Suppressor macrophage (primary cell): ENCODE results near the gene GATC.

Experiments used
- DNase-seq, 4 experiments: peaks; one replicate each; pipeline ENCODE4 v3.0.0-alpha.2; 2020 to 2022

GATC gene

DNA sequence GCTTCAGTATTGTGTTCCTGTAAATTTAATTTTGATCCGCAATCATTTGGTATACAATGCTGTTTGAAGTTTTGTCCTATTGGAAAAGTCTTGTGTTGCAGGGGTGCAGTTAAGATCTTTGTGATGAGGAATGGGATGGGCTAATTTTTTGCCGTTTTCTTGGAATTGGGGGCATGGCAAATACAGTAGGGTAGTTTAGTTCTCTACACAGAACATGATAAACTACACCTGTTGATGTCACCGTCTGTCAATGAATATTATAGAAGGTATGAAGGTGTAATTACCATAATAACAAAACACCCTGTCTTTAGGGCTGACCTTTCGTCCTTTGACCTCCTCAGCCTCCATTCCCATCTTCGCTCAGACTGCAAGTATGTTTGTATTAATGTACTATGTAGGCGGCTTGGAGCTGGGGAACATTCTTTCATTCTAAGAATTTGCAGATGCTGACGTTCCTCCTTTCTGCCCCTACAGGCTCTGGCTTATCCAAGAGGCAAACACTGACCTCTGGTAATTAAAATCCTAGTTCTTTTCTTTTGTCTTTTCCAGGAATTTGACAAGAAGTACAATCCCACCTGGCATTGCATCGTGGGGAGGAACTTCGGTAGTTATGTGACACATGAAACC, 51.4 kb downstream of the GATC start:
- no peak for DNase-seq

GRCh38 chr12:120498870-120499515, 52.7 kb downstream of the GATC start:
- no peak for DNase-seq

DNA sequence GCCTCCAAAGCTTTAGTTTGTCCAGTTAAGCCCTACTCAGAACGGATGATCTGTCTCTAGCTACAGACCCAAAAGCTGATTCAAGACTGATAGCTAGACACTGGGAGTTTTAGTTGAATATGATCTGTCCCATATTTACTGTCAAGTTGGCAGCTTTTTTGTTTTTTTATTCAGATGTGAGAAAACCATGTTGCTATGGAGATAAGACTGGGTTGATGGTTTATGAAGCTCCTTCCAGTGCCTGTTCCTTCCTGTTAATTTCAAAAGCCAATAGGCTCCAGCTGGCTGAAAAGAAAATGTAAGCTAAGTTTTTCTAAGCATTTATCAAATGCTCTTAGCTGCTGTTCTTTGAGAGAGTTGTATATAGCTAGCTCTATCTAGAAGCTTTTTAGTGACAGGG, 54.3 kb downstream of the GATC start:
- no peak for DNase-seq

GRCh38 chr12:120504587-120504986, 58.3 kb downstream of the GATC start:
- DNase-seq, result no peak

DNA sequence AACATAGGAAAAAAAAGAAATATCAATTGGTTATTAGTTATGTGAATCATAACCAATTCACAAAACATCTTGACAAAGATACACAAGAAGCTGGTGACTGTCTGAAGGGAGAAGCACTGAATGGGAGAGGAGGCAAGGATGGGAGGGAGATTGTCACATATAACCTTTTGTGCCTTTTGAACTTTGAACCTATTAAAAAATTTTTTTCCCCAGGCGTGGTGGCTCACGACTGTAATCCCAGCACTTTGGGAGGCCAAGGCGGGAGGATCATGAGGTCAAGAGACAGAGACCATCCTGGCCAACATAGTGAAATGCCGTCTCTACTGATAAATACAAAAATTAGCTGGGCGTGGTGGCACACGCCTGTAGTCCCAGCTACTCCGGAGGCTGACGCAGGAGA, 62.3 kb downstream of the GATC start:
- no peak for DNase-seq
